ENCODE data around the gene TDRD9. TPM values are rescaled to one million over a fixed set of nuclear protein-coding genes. Genes with fewer than 3 reads are reported as not detected.

Gene TDRD9
- total and polyA plus RNA-seq, 2 of the 4 experiments (the other 2 are of a cell fraction): 0.07 to 0.18 TPM

DNA sequence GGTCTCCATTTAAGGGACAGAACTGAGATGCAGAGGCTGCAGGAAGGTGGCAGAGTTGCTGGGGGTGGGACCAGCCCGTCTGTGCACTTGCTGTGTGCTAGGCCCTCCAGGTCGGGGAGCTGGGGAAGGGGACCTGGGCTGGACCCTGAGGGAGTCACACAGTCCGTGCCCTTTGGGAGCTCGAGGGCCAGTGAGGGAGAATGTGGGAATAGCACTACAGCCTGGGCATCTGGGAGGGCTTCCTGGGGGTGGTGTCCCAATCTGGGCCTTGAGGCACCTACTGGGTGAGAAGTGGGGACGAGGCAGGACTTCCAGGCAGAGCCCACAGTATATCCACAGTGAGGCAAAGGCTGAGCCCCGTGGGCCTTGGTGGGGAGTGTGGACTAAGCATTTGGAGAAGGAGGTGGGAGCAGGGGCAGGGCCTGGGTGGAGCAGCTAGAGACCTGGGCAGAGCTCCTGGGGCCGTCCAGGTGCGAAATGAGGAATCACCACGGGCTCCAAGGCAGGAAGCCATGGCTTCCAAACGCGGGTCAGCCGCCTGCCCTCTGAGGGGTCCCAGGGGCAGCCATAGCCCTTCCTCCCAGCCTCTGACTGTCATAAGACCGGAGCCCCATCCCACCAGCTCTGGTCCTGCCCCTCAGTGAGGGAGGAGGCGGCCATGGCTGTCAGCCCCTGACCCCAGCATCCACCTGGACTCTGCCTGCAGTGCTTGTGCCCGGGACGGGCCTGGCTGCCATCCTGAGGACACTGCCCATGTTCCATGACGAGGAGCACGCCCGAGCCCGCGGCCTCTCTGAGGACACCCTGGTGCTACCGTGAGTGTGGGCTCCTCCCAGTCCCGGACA is 163.9 kb downstream of the TDRD9 start (continued):
- no peak for TF ChIP-seq MAFK (IDR thresholded peaks at IDR 0.05; ENCODE audit: low read depth, low read length)

DNA sequence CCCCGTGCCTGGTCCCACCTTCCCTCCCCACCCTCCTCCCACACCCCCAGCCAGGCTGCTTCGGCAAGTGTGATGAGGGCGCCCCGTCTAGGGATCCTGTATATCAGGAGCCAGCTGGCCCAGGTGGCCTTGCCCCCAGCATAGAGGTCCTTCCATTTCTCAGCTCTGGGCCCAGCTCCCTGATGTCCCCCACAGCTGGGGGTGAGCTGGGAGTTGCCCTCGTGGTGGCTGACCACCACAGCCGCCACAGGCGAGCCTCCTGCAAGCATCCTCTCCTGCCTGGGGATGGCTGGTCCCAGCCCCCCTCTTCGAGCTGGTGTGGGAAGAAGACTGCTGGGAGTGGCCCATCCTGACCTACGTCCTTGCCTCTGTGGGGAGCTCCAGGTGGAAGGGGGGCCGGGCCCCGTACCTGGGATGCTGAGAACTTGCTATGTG is 164.7 kb downstream of the TDRD9 start:
- no peak overlapping the region for H2BK5ac ChIP-seq (ENCODE audit: low read depth, low read length, poor library complexity, severe bottlenecking)
- 20% methylated on average over 1 of the region's 11 CpGs; no CpG with 5 or more reads in 1 of the 2 experiments for WGBS, 2 experiments (ENCODE audit: extremely low coverage in 2 of 2, insufficient read length in 1 of 2)
- no peaks in the 10 kb centered on the region for H3K79me1 ChIP-seq (ENCODE audit: low read depth in 1 of 2, low read length in 2 of 2)
- H2BK120ac ChIP-seq (ENCODE audit: low read depth, low read length): no peak overlapping the region
- no peak overlapping the region for H2BK15ac ChIP-seq (ENCODE audit: low read depth, low read length)
- ATAC-seq (ENCODE audit: low read depth): no peak
- no peak overlapping the region for H3K9ac ChIP-seq (ENCODE audit: low read depth, low read length)
- no peak for DNase-seq
- no peak overlapping the region for H2AFZ ChIP-seq (replicated peaks; ENCODE audit: low read length, poor library complexity)
- H2BK20ac ChIP-seq (ENCODE audit: low read depth, low read length): no peak overlapping the region
- H2AK9ac ChIP-seq (replicated peaks; ENCODE audit: low read depth, low read length, poor library complexity): no peak overlapping the region
- H3K27ac ChIP-seq (ENCODE audit: insufficient read depth, low read length): no peak overlapping the region
- H3K18ac ChIP-seq (ENCODE audit: low read depth, low read length): no peak overlapping the region
- BruUV-seq (replicated peaks): no TSS peak
- H3K14ac ChIP-seq (replicated peaks; ENCODE audit: low read depth, low read length): no peak overlapping the region
- TF ChIP-seq MAZ (IDR thresholded peaks at IDR 0.05; ENCODE audit: borderline replicate concordance, low read depth, low read length): no peak
- TF ChIP-seq, protein P1, sequence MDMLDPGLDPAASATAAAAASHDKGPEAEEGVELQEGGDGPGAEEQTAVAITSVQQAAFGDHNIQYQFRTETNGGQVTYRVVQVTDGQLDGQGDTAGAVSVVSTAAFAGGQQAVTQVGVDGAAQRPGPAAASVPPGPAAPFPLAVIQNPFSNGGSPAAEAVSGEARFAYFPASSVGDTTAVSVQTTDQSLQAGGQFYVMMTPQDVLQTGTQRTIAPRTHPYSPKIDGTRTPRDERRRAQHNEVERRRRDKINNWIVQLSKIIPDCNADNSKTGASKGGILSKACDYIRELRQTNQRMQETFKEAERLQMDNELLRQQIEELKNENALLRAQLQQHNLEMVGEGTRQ (IDR thresholded peaks at IDR 0.05; ENCODE audit: low read depth, low read length): no peak
- TF ChIP-seq MXI1 (IDR thresholded peaks at IDR 0.05; ENCODE audit: borderline replicate concordance, low read depth, low read length): no peak
- H4K5ac ChIP-seq (ENCODE audit: low read depth, low read length): no peak overlapping the region
- no peak overlapping the region for H3K23ac ChIP-seq (ENCODE audit: low read depth, low read length)
- no peak overlapping the region for H3K4ac ChIP-seq (ENCODE audit: low read depth, low read length)
- no peaks in the 10 kb centered on the region for H3K9me3 ChIP-seq (ENCODE audit: control insufficient read depth, insufficient read depth, low read length)
- H3K4me1 ChIP-seq (ENCODE audit: control insufficient read depth, insufficient read depth, low read length): no peaks in the 10 kb centered on the region
- H4K8ac ChIP-seq (ENCODE audit: low read depth in 2 of 2, low read length in 2 of 2): no peak overlapping the region
- H3K9me1 ChIP-seq (ENCODE audit: insufficient read depth, low read length): no peaks in the 10 kb centered on the region
- intact Hi-C loops (cut with micrococcal nuclease): no loop called here
- ChIA-PET CTCF (no interaction called here), POLR2A (ENCODE audit: unreplicated experiment) (no interaction called here)
- no peak overlapping the region for H4K91ac ChIP-seq (ENCODE audit: insufficient read depth, low read depth, low read length)
- no peak overlapping the region for H3K56ac ChIP-seq (ENCODE audit: extremely low read depth, insufficient read depth, low read length)
- dilution Hi-C loops (cut with HindIII; ENCODE audit: low sequenced_read_pairs, unreplicated experiment): no loop called here
- in situ Hi-C loops (cut with MboI; ENCODE audit: low sequenced_read_pairs): loop anchor here (25.0 kb wide), 2 partner anchors 469 to 544 kb away; no protein-coding TSS in a partner anchor
- H3K4me3 ChIP-seq (ENCODE audit: insufficient read depth, low read depth, low read length): no peak overlapping the region
- H2AK5ac ChIP-seq (ENCODE audit: low read depth, low read length): no peak overlapping the region
- H3K36me3 ChIP-seq (ENCODE audit: control insufficient read depth, insufficient read depth, low read length): no peaks in the 10 kb centered on the region
- H4K20me1 ChIP-seq (ENCODE audit: insufficient read depth, low read length): no peaks in the 10 kb centered on the region
- H3K4me2 ChIP-seq (ENCODE audit: low read depth, low read length): no peak overlapping the region
- H3K27me3 ChIP-seq (ENCODE audit: control insufficient read depth, insufficient read depth, low read length): no peaks in the 10 kb centered on the region; the same call in 1 of the 2 replicates

Data from IMR-90 (cell line).